ENCODE data around the gene ITIH4. TPM values are rescaled to one million over a fixed set of nuclear protein-coding genes. Genes with fewer than 3 reads are reported as not detected.

ITIH4 gene
- total RNA-seq, 1 experiment from 2014 or later, result 1.5 TPM

DNA sequence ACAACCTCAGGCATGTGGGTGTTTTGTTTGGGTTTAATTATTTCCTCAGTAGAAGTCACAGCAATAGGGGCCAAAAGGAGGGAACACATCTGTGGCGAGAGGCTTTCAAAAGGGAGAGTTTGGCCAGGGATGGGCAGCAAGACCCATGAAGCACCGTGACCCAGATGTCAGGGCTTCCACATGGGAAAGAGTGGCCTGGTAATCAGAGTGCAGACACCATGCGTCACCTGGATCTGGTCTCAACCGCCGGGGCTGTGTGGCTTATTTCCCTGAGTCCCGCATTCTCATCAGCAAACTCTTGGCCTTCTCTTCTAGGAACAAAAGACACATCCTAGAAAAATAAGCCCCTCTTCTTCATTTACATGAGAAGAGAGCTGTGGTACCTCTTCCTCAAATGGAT, 16.8 kb upstream of the ITIH4 start:
- Histone ChIP-seq H3K4me3 (ENCODE audit: low read depth in 2 of 2, low read length in 2 of 2) (no peak overlapping the region), H3K9me3 (ENCODE audit: control insufficient read depth, insufficient read depth, low read depth, low read length) (no peaks in the 10 kb centered on the region), H3K27ac (ENCODE audit: low read length) (no peak overlapping the region), H3K36me3 (ENCODE audit: control insufficient read depth, insufficient read depth, low read length) (no peaks in the 10 kb centered on the region), H3K4me1 (ENCODE audit: control insufficient read depth, insufficient read depth, low read length) (no peaks in the 10 kb centered on the region), H3K27me3 (ENCODE audit: control insufficient read depth, insufficient read depth, low read length) (no peaks in the 10 kb centered on the region)
- intact Hi-C loops (cut with micrococcal nuclease; ENCODE audit: unreplicated experiment), result no loop called here
- no peak for ATAC-seq
- no peak for DNase-seq (ENCODE audit: low read depth, low spot score)
- ChIA-PET POLR2A (no interaction called here), CTCF (no interaction called here)
- no TSS peak for BruUV-seq (replicated peaks)
- TF ChIP-seq SIN3A (IDR thresholded peaks at IDR 0.05; ENCODE audit: borderline replicate concordance, insufficient read depth, low read depth, low read length), result no peak
- TF ChIP-seq, protein P1, sequence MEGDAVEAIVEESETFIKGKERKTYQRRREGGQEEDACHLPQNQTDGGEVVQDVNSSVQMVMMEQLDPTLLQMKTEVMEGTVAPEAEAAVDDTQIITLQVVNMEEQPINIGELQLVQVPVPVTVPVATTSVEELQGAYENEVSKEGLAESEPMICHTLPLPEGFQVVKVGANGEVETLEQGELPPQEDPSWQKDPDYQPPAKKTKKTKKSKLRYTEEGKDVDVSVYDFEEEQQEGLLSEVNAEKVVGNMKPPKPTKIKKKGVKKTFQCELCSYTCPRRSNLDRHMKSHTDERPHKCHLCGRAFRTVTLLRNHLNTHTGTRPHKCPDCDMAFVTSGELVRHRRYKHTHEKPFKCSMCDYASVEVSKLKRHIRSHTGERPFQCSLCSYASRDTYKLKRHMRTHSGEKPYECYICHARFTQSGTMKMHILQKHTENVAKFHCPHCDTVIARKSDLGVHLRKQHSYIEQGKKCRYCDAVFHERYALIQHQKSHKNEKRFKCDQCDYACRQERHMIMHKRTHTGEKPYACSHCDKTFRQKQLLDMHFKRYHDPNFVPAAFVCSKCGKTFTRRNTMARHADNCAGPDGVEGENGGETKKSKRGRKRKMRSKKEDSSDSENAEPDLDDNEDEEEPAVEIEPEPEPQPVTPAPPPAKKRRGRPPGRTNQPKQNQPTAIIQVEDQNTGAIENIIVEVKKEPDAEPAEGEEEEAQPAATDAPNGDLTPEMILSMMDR (IDR thresholded peaks at IDR 0.05), result no peak
- TF ChIP-seq REST (IDR thresholded peaks at IDR 0.05; ENCODE audit: insufficient read depth in 1 of 2, low read depth in 2 of 2, low read length in 1 of 2), result no peak
- TF ChIP-seq POLR2AphosphoS5 (IDR thresholded peaks at IDR 0.05; ENCODE audit: low read depth, low read length), result no peak
- TF ChIP-seq TCF7L2 (IDR thresholded peaks at IDR 0.05; ENCODE audit: low read depth, low read length), result no peak
- in situ Hi-C loops (cut with HindIII; ENCODE audit: low pct_unique_long_range_greater_than_20kb, low sequenced_read_pairs), result no loop called here

DNA sequence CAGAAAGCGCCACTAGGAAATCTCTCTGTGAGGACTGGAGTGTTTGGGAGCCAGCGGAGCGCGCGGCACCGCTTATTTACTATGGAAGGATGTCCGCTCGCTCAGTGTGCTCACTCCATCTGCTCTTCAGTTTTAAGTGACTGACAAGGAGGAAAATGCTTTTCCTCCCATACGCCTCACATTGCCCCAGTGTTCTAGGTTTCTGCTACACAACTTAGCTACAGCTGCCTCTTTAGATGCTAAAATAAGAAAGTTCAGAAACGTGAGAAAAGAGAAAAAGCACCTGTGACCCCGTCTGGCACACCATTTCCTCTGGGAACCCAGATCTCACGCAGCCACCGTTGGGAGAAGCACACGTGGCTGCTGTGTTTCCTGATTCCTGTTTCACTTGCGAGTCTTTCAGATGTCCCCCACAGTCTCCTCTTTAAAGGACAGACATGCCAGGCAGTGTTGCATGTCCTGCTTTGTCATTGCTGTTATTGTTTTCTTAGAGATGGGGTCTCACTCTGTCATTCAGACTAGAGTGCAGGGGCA, 16.0 kb upstream of the ITIH4 start:
- H3K27me3 ChIP-seq (ENCODE audit: control insufficient read depth, insufficient read depth, low read length), result no peaks in the 10 kb centered on the region
- in situ Hi-C loops (cut with HindIII; ENCODE audit: low pct_unique_long_range_greater_than_20kb, low sequenced_read_pairs), result no loop called here
- ATAC-seq (no peak), DNase-seq (ENCODE audit: low read depth, low spot score) (no peak)
- H3K4me1 ChIP-seq (ENCODE audit: control insufficient read depth, insufficient read depth, low read length), result no peaks in the 10 kb centered on the region
- intact Hi-C loops (cut with micrococcal nuclease; ENCODE audit: unreplicated experiment), result no loop called here
- H3K9me3 ChIP-seq (ENCODE audit: control insufficient read depth, insufficient read depth, low read depth, low read length), result no peaks in the 10 kb centered on the region
- H3K4me3 ChIP-seq (ENCODE audit: low read depth in 2 of 2, low read length in 2 of 2), result no peak overlapping the region
- H3K27ac ChIP-seq (ENCODE audit: low read length), result no peak overlapping the region
- ChIA-PET CTCF (interaction anchor here (0.8 kb wide), 1 partner anchor 553 kb away, joined by 3 read pairs; no protein-coding TSS in a partner anchor), POLR2A (no interaction called here)
- no TSS peak for BruUV-seq (replicated peaks)
- no peaks in the 10 kb centered on the region for H3K36me3 ChIP-seq (ENCODE audit: control insufficient read depth, insufficient read depth, low read length)
- TF ChIP-seq SIN3A (IDR thresholded peaks at IDR 0.05; ENCODE audit: borderline replicate concordance, insufficient read depth, low read depth, low read length) (no peak), REST (IDR thresholded peaks at IDR 0.05; ENCODE audit: insufficient read depth in 1 of 2, low read depth in 2 of 2, low read length in 1 of 2) (no peak), TCF7L2 (IDR thresholded peaks at IDR 0.05; ENCODE audit: low read depth, low read length) (no peak), POLR2AphosphoS5 (IDR thresholded peaks at IDR 0.05; ENCODE audit: low read depth, low read length) (no peak)
- TF ChIP-seq, protein P1 (IDR thresholded peaks at IDR 0.05), result no peak
